Activated CD4-positive, alpha-beta T cell treated with anti-CD3 and anti-CD28 coated beads, Interleukin-2, amount 50 U/mL, for 1 hour (primary cell): Measurements from ENCODE around the gene PLXNC1.
A peak's percentile ranks its signal among the peaks of the same experiment; 100 is the strongest.

Source experiments
- DNase-seq: peaks from one replicate; pipeline ENCODE4 v3.0.0-alpha.2; 2020

The PLXNC1 gene

DNA sequence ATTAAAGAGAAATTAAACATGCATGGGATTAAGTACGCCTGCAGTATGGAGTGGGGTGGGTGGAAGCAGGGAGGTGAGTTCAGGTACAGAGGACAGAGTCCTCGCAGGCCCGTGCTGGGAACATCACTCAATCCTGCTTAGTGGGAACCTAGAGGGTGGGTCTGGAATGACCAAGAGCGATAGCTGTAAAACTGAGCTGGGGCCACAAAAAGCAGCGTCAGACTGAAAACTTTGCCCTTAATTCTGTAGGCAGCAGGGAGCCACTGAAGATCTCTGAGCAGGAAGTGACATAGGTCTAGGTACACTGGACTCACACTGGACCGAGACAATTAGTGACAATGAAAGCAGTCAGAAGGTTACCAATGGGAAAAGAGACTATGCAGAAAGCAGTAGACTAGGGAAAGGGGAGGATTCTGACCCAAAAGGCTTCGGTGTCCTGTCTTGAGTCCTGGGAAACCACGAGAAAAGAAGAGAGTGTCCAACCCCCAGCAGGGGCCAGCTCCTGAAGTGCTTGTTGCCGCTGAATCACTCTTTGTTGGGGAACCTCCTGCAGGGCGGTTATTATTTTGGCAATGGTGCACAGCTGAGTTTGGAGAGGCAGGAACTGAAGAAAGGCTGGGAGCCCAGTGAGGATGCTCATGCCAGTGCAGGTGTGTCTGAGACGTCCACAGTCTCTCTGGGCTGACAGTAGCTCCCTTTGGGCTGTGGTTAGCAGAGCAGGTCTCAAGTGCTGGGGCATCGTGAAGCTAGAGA lies 97.4 kb downstream of the PLXNC1 start:
- DNase-seq: no peak

GRCh38 chr12:94247246-94247645 lies 98.9 kb downstream of the PLXNC1 start:
- DNase-seq: no peak

GRCh38 chr12:94248582-94248981 lies 100.2 kb downstream of the PLXNC1 start:
- DNase-seq: no peak

DNA sequence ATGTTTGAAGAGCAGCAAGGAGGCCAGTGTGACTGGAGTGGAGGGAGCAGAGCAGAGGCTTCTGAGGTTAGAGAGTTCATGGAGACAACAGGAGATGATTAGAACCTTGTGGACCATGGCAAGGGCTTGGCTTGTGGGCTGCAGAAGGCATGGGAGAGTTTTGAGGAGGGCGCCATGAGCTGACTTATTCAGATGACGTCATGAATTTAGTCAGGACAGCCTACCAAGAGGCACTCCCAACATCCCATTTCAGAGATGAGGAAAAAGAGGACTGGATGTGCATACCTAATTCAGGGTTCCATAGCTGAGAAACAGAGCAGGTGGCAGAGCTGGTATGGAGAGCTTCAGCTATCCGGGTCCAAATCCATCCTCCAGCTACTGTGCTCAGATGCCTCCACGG lies 101.8 kb downstream of the PLXNC1 start:
- DNase-seq: no peak

DNA sequence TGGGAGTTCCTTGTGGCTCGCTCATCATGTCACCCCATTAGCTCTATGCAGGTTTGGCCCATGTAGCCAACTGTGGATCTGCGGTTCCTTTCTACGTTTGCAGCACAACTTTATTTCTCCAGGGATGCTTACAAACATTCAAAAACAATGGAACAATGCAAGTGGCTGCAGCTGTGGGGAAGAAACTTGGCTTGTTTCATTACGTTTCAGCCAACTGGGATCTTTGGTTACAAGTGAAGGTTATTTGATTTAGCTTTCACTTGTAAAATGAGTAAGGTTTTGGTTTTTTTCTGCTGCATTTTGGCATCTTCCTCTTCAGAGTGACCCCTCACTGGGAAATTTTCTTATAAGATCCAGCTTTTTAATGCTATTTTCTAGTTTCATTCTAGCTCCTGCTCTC lies 105.9 kb downstream of the PLXNC1 start:
- DNase-seq: no peak

- no peak for DNase-seq
Observed at GRCh38 chr12:94255006-94255405, 106.6 kb downstream of the PLXNC1 start.

- no peak for DNase-seq
Observed at GRCh38 chr12:94255428-94255827, 107.1 kb downstream of the PLXNC1 start.

GRCh38 chr12:94258593-94258992 lies 110.2 kb downstream of the PLXNC1 start:
- no peak for DNase-seq

GRCh38 chr12:94260017-94260416 lies 111.6 kb downstream of the PLXNC1 start:
- no peak for DNase-seq

DNA sequence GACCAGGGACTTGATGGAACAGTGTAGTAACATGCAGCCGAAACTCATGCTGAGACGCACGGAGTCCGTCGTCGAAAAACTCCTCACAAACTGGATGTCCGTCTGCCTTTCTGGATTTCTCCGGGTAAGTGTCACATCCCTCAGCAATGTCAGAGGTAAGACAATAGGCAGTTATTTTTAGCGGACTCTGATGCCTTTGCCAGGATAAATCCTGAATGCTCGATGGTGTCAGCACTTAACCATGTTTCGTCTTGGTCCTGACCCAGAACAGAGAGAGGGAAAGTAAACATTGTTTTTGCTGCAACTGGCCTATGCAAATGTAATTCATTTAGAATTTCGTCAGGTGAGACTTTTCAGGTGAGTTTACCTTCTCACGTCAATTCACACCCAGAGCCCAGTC lies 112.3 kb downstream of the PLXNC1 start:
- no peak for DNase-seq

- no peak for DNase-seq
Observed at GRCh38 chr12:94261119-94261518, 112.7 kb downstream of the PLXNC1 start.

GRCh38 chr12:94261786-94262185 lies 113.4 kb downstream of the PLXNC1 start:
- no peak for DNase-seq

DNA sequence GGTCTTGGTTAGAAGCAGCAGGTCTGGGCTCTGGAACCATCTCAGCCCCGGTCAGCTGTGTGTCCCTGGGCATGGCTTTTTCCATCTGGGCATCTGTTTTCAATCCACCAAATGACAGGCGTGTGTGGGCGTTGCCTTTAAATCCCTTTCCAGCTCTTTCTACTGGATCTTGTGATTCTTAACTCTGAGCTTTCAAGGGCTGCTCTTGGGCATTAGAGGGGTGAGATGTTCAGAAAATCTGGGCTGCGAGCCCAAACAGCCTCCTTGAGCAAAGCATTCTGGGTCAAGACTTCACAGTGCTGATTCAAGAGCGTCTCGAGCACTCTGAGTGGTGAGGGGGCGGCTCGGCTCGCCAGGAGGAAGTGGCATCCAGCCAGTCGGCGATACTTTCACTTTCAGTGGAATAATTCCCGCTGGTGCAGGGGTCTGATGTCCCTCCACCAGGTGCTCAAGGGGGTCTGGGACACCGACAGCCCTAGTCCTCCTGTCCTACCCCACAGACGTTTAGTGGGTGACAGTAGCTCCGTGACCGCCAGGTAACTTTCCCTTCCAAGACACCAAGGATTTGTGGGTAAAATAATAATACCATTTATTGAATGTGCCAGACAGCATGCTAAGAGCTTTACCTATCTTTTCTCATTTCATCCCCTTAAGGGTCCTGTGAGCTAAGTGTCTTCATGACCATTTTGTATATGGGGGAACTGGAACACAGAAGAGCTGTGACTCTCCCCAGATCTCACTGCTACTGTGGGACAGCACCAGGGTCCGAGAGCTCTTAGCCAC lies 114.0 kb downstream of the PLXNC1 start:
- peak; percentile 64 for DNase-seq

GRCh38 chr12:94263011-94263811 lies 114.8 kb downstream of the PLXNC1 start:
- peak; percentile 44 for DNase-seq

DNA sequence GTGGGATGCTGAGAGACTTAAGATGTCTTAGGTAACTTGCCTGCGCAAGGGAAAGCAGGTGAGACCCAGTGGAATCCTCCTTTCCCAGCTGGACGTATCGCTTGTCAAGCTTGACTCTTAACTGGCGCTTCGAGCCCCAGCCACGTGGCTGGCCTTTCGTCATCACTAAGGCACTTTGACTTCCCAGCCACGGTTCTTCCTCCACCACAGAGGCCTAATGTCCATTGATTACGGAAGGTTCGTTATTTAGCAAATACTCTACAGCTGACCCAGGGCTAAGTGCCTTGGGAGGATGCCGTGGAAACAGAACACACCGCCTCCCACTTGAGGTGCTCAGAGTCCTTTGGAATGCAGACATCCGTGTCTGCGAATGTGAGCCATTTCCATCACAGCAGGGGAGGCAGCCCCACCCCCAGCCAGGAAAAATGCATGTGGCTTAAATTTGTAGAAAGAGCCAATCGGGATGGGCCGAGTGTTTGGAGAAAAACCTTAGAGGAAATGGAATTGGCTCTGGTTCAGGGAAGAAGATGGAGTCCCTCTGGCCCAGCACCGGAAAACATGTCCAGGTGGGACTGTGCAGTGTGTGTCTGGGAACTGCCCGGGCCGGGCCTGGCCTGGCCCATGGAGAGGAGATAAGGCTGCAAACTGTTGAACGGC lies 115.7 kb downstream of the PLXNC1 start:
- DNase-seq: no peak

DNA sequence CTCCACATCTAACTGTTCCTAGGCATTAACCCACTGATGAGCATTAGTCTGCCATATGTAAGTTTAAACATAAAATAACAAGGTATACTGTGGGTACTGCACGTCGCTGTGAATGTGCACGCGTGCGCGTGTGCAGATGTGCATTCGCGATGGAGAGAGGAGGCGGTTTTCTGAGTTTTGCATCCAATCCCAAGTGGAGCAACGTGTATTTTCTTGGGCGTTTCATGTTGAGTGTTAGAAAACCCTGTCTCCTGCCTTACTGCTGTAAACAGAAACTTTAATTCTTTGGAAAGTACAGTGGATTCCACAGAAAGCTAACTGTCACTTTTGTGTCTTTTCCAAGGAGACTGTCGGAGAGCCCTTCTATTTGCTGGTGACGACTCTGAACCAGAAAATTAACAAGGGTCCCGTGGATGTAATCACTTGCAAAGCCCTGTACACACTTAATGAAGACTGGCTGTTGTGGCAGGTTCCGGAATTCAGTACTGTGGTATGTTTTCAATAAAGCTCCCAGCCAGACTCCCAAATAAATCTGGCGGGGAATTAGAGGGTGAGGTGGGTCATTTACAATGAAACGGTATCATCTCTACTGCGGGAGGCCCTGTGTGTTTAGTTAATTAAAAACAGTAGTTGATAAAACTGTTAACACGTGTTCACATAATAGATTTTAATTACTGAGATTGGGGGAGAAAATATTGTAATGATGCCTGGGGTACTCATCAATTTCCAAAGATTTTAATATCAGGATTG lies 116.5 kb downstream of the PLXNC1 start:
- DNase-seq: no peak

DNA sequence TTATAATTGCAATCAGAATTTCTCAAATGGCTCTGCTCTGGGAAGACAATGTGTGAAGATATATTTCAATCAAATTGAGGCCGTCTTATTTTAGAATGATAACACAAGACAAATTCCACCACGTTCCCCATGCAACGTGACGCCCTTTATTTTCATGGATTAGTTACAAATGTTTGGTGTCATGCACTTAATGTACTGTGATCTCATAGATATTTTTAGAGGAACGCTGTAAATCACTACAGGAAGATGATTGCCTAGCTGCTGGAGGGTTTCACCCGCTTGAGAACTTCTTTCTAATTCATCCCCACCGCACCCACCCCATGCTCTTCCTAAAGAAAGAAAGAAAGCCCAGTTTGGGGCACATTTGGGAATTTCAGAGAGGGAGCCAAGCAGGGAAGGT lies 117.2 kb downstream of the PLXNC1 start:
- no peak for DNase-seq

DNA sequence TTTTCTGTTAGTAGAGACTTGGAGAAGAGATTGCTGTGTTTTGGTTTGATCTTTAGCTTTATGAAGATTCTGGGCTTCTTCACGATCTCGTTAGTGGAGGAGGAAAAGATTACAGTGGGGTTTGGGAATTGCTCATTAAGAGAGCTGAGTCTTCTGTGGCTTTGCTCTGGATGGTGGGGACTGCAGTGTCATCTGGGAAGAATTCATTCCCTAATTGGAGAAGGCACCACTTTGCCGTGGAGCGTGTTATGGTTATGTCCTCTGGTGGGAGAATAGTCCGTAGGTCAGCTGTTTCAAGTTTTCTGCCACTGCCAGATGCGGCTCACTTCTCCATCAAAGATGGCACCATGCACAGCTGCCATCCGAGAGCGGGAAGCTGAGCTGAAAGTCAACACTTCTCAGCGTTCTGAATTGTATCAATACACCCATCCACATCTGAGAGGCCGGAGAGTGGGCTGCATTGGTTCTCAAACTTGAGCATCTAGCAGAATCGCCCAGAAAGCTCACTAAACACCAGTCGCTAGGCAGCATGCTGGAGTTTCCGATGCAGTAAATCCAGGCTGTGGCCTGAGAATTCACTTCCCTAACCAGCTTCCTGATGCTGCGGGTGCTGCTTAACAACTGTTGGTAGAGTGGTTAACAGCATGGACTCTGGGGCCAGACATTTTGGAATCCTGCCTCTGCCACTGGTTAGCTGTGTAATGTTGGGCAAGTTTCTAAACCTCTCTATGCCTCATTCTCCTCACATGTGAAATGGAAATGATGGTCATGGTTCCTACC lies 117.8 kb downstream of the PLXNC1 start:
- DNase-seq: no peak

- no peak for DNase-seq
Observed at GRCh38 chr12:94266796-94267536, 118.6 kb downstream of the PLXNC1 start.

- DNase-seq: no peak
Observed at GRCh38 chr12:94267537-94267872, 119.1 kb downstream of the PLXNC1 start.

GRCh38 chr12:94267921-94268471 lies 119.6 kb downstream of the PLXNC1 start:
- DNase-seq: no peak
